ENCODE data around the gene CEP41. TPM values are rescaled to one million over a fixed set of nuclear protein-coding genes. Genes with fewer than 3 reads are reported as not detected.

The CEP41 gene
- total and polyA plus RNA-seq, 2 donors (not counting 3 experiments of a cell fraction or from before 2014, with no cell fraction given) = 19.5 to 26.8 TPM

DNA sequence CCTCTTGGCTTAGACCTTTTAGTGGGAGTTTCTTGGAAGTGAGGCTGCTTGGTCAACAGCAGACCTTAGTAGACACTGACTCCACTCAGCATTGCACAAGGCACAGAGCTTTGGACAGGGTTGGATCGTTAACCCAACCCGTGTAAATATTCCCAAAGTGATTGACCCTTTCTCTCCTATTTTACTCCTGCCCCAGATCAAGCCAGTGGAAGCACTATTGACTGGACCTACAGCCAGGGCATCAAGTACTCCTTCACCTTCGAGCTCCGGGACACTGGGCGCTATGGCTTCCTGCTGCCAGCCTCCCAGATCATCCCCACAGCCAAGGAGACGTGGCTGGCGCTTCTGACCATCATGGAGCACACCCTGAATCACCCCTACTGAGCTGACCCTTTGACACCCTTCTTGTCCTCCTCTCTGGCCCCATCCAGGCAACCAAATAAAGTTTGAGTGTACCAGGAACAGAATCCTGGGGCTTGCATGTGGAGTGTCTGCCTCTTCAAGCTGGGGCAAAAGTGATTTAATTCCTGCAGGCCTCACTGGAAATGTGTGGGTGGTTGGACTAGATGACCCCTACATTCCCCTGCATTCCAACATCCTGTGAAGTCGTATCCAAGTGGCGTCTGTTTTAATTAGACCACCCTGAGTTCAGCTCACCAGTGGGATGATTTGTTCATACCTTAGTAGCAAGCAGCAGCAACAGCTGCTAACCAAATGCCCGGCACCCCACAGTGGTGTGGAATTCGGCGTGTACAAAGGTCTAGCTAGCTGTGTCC is 53.0 kb downstream of the CEP41 start:
- no peak overlapping the region for H3K4me2 ChIP-seq (ENCODE audit: insufficient read depth, low read length)
- H3K9me1 ChIP-seq (replicated peaks; ENCODE audit: control insufficient read depth, extremely low read depth, insufficient read depth, low read length) = no peaks in the 10 kb centered on the region
- no peaks in the 10 kb centered on the region for H3K4me1 ChIP-seq (ENCODE audit: control insufficient read depth, extremely low read depth, insufficient read depth, low read length)
- no peaks in the 10 kb centered on the region for H3K79me2 ChIP-seq (ENCODE audit: control insufficient read depth, insufficient read depth, low read length)
- dilution Hi-C loops (cut with MboI; ENCODE audit: extremely low pct_ligation_motif_present, low sequenced_read_pairs) (no loop called here), intact Hi-C loops (cut with micrococcal nuclease) (no loop called here)
- no peak overlapping the region for H3K27ac ChIP-seq (ENCODE audit: insufficient read depth, low read depth, low read length)
- no peaks in the 10 kb centered on the region for H3K9me3 ChIP-seq (replicated peaks; ENCODE audit: control insufficient read depth, insufficient read depth, low read length)
- BruUV-seq (replicated peaks) = no TSS peak
- CTCF ChIA-PET = no interaction called here
- POLR2A ChIA-PET = no interaction called here
- H3K36me3 ChIP-seq (ENCODE audit: control insufficient read depth in 2 of 2, extremely low read depth in 1 of 2, insufficient read depth in 2 of 2, low read length in 2 of 2) = no peaks in the 10 kb centered on the region
- DNase-seq (ENCODE audit: low read depth, low spot score) (no peak), FAIRE-seq (no peak)
- H3K9ac ChIP-seq (replicated peaks; ENCODE audit: extremely low read depth, insufficient read depth, low read length) = no peak overlapping the region
- H4K20me1 ChIP-seq (replicated peaks; ENCODE audit: control insufficient read depth, extremely low read depth, insufficient read depth, low read length) = no peaks in the 10 kb centered on the region
- no peaks in the 10 kb centered on the region for H3K27me3 ChIP-seq (ENCODE audit: control insufficient read depth in 2 of 2, insufficient read depth in 2 of 2, low read length in 2 of 2)
- H3K4me3 ChIP-seq (replicated peaks in 1 of 3; ENCODE audit: insufficient read depth in 1 of 3, low read depth in 1 of 3, low read length in 3 of 3) = no peak overlapping the region
- no peak for TF ChIP-seq FOS (IDR thresholded peaks at IDR 0.05; ENCODE audit: borderline replicate concordance, insufficient read depth, low read length)
- no peak for TF ChIP-seq JUN (IDR thresholded peaks at IDR 0.05; ENCODE audit: borderline replicate concordance, insufficient read depth, insufficient read length, low read depth)
- TF ChIP-seq, protein P1, sequence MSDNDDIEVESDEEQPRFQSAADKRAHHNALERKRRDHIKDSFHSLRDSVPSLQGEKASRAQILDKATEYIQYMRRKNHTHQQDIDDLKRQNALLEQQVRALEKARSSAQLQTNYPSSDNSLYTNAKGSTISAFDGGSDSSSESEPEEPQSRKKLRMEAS (IDR thresholded peaks at IDR 0.05; ENCODE audit: insufficient read depth, insufficient read length) = no peak
- TF ChIP-seq MYC (IDR thresholded peaks at IDR 0.05; ENCODE audit: low read depth, low read length) = no peak
- TF ChIP-seq POLR2A (IDR thresholded peaks at IDR 0.05; ENCODE audit: low read depth, low read length) = no peak
- no peak for TF ChIP-seq EZH2 (IDR thresholded peaks at IDR 0.05; ENCODE audit: borderline replicate concordance, low read depth, low read length, severe bottlenecking)
- TF ChIP-seq, protein P2, sequence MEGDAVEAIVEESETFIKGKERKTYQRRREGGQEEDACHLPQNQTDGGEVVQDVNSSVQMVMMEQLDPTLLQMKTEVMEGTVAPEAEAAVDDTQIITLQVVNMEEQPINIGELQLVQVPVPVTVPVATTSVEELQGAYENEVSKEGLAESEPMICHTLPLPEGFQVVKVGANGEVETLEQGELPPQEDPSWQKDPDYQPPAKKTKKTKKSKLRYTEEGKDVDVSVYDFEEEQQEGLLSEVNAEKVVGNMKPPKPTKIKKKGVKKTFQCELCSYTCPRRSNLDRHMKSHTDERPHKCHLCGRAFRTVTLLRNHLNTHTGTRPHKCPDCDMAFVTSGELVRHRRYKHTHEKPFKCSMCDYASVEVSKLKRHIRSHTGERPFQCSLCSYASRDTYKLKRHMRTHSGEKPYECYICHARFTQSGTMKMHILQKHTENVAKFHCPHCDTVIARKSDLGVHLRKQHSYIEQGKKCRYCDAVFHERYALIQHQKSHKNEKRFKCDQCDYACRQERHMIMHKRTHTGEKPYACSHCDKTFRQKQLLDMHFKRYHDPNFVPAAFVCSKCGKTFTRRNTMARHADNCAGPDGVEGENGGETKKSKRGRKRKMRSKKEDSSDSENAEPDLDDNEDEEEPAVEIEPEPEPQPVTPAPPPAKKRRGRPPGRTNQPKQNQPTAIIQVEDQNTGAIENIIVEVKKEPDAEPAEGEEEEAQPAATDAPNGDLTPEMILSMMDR (IDR thresholded peaks at IDR 0.05; ENCODE audit: extremely low read depth in 1 of 2, insufficient read depth in 1 of 2, low read depth in 1 of 2, low read length in 2 of 2) = no peak
- TF ChIP-seq GATA2 (IDR thresholded peaks at IDR 0.05; ENCODE audit: insufficient read depth, insufficient read length, low read depth, low read length) = no peak
- no peak for TF ChIP-seq POLR2AphosphoS5 (IDR thresholded peaks at IDR 0.05; ENCODE audit: insufficient read depth, low read depth, low read length)
- no peak overlapping the region for H2AFZ ChIP-seq (ENCODE audit: low read depth, low read length)

All from endothelial cell of umbilical vein (primary cell).